PFSK-1 (cell line): ENCODE data around the gene CYSRT1.

ENCODE experiments used
- FOXP2 ChIP-seq: optimal IDR thresholded peaks from 2 replicates; pipeline ENCODE3; 2011; ENCODE audit warnings: borderline replicate concordance, control low read depth, inconsistent platforms; ENCODE audit not compliant: insufficient read depth; ENCODE audit errors: extremely low read length, extremely low read depth
- POLR2AphosphoS5 ChIP-seq: IDR thresholded peaks from 2 replicates; pipeline ENCODE4 v1.6.1; 2012; ENCODE audit warnings: low read depth, mild to moderate bottlenecking, control low read depth, low read length, moderate library complexity
- SIN3A ChIP-seq: IDR thresholded peaks from 2 replicates; pipeline ENCODE4 v1.6.1; 2012; ENCODE audit warnings: mild to moderate bottlenecking, low read length, moderate library complexity, borderline replicate concordance; ENCODE audit not compliant: insufficient read depth
- TAF1 ChIP-seq: IDR thresholded peaks from 2 replicates; pipeline ENCODE4 v1.6.1; 2012; ENCODE audit warnings: low read length, control low read depth, borderline replicate concordance; ENCODE audit not compliant: insufficient read depth
- TF ChIP-seq, protein P1 (sequence below), 2 experiments: IDR thresholded peaks; 2 replicates each; pipeline versions ENCODE4 v1.6.1 to v1.8.0; 2011 to 2012; ENCODE audit warnings: low read depth in 2 of 2, low read length in 2 of 2, control low read depth in 1 of 2, inconsistent platforms in 1 of 2, mild to moderate bottlenecking in 1 of 2, moderate library complexity in 1 of 2; ENCODE audit not compliant: insufficient read depth in 1 of 2

Gene CYSRT1

DNA sequence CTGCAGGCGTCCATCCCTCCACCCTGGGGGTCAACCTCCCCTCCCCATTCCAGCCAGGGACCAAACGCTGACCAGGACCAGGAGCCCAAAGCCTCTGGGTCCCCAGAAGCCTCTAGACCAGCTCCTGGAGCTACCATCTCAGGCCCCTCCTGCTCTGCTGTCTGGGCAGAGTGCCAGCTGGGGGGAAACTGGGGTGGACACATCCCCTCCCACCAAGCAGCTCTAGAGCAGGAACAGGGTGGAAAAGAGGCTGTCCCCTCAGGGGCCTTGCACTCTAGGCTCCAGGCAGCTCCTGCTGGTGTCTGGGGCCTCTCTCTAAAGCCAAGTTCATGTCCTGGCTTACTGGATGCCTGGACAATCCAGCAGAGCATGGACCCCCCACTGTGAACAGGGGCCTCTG is 32.1 kb upstream of the CYSRT1 start:
- TF ChIP-seq, protein P1, sequence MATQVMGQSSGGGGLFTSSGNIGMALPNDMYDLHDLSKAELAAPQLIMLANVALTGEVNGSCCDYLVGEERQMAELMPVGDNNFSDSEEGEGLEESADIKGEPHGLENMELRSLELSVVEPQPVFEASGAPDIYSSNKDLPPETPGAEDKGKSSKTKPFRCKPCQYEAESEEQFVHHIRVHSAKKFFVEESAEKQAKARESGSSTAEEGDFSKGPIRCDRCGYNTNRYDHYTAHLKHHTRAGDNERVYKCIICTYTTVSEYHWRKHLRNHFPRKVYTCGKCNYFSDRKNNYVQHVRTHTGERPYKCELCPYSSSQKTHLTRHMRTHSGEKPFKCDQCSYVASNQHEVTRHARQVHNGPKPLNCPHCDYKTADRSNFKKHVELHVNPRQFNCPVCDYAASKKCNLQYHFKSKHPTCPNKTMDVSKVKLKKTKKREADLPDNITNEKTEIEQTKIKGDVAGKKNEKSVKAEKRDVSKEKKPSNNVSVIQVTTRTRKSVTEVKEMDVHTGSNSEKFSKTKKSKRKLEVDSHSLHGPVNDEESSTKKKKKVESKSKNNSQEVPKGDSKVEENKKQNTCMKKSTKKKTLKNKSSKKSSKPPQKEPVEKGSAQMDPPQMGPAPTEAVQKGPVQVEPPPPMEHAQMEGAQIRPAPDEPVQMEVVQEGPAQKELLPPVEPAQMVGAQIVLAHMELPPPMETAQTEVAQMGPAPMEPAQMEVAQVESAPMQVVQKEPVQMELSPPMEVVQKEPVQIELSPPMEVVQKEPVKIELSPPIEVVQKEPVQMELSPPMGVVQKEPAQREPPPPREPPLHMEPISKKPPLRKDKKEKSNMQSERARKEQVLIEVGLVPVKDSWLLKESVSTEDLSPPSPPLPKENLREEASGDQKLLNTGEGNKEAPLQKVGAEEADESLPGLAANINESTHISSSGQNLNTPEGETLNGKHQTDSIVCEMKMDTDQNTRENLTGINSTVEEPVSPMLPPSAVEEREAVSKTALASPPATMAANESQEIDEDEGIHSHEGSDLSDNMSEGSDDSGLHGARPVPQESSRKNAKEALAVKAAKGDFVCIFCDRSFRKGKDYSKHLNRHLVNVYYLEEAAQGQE (IDR thresholded peaks at IDR 0.05; ENCODE audit: insufficient read depth in 1 of 2, low read depth in 2 of 2, low read length in 2 of 2) = no peak
- TF ChIP-seq FOXP2 (no peak), SIN3A (no peak), POLR2AphosphoS5 (no peak), TAF1 (no peak)

DNA sequence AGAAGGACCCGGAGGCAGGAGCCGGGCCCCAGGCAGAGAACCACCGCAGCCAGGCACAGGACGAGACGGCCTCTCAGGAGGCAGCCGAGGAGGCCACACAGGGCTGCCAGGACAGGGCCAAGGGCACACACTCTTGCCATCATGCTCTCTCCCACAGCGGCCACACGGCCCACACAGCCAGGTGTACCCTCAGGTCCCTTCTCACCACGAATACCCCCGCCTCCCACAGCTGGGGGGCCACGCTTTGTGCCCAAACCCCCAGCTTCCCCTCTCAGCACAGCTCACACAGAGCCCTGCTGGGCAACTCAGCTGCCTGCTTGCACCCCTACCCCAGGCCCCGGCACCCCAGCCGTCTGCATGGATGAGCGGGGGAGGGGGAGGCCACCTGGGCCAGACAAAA is 31.2 kb upstream of the CYSRT1 start:
- TF ChIP-seq TAF1 = no peak
- no peak for TF ChIP-seq FOXP2
- TF ChIP-seq SIN3A = no peak
- TF ChIP-seq, protein P1 (IDR thresholded peaks at IDR 0.05; ENCODE audit: insufficient read depth in 1 of 2, low read depth in 2 of 2, low read length in 2 of 2) = no peak
- no peak for TF ChIP-seq POLR2AphosphoS5

DNA sequence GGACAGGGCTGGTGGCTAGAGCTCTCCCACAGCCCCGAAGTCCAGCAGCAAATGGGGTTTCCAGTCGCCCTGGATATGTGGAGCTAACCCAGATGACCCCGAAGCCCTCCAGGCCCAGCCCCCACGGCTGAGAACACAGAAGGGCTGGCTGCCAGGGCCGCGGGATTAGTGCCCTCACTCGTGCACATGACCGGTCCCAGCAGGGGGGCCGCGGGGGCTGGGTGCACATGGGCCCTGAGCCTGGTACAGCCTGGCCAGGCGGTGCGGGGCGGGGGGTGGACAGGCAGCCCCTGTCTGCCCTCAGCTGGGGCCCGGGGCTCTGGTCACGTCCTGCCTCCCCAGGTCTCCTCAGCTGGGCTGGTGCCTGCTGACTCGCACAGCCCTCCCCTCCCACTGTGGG is 30.6 kb upstream of the CYSRT1 start:
- TF ChIP-seq SIN3A = no peak
- TF ChIP-seq TAF1 = no peak
- TF ChIP-seq FOXP2 = no peak
- TF ChIP-seq, protein P1 (IDR thresholded peaks at IDR 0.05; ENCODE audit: insufficient read depth in 1 of 2, low read depth in 2 of 2, low read length in 2 of 2) = no peak
- TF ChIP-seq POLR2AphosphoS5 = no peak

DNA sequence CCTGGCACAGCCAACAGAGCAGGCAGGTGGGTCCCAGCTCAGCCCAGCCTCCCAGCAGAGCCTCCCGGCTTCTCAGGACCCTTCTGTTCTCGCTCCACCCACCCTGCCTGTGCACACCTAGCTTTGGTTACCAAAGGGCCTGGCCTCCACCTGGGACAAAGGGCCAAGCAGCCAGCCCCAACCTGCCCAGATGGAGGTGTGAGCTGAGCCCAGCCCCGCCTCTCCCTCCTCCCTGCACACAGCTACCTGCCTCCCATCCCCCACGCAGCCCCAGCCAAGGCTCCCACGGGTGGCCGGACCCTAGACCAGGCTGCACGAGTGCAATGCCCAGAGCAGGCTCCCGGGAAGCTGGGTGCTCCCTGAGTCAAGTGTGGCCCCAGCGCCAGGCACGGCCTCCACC is 30.1 kb upstream of the CYSRT1 start:
- TF ChIP-seq TAF1 = no peak
- no peak for TF ChIP-seq FOXP2
- TF ChIP-seq, protein P1 (IDR thresholded peaks at IDR 0.05; ENCODE audit: insufficient read depth in 1 of 2, low read depth in 2 of 2, low read length in 2 of 2) = no peak
- TF ChIP-seq POLR2AphosphoS5 = no peak
- TF ChIP-seq SIN3A = no peak

DNA sequence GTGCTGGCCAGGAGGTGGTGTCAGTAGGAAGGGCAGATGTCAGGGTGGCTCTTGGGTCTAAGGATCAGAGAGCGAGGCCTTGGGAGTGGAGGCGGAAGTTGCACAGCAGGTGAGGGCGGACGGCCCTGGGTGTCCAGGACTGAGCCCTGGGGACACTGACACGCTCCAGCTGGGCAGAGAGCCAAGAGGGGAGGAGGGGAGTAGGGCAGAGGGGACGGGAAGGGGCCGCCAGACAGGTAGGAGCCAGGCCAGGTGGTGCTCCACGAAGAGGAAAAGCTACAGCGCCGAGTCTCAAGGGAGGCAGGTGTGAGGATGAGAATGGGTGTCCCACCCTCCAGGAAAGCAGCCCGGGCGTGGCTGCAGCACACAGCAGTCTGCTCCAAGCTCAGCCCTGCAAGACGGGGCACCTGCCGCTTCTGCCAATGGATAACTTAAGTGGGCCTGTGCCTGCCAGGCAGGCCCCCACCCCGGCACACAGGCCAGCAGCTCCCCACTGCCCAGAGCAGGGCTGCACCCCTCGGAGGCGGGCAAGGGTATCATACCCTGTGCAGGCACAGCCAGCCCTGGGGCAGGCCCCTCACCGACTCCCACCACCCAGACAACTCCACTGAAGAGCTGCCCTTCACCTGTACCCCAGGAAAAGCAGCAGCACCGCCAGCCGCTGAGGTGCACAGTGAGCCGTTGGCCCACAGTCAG is 29.3 kb upstream of the CYSRT1 start:
- no peak for TF ChIP-seq TAF1
- TF ChIP-seq, protein P1 (IDR thresholded peaks at IDR 0.05; ENCODE audit: insufficient read depth in 1 of 2, low read depth in 2 of 2, low read length in 2 of 2) = no peak
- no peak for TF ChIP-seq FOXP2
- no peak for TF ChIP-seq POLR2AphosphoS5
- TF ChIP-seq SIN3A = no peak
